NCI-H774 (cell line): ENCODE data around the gene TP53I11.

Experiments used
- DNase-seq: peaks from one replicate; lab custom pipeline; 2025; lab: John Stamatoyannopoulos, UW

Gene TP53I11

GRCh38 chr11:44912270-44912987, 38.3 kb downstream of the TP53I11 start:
- DNase-seq = no peak

DNA sequence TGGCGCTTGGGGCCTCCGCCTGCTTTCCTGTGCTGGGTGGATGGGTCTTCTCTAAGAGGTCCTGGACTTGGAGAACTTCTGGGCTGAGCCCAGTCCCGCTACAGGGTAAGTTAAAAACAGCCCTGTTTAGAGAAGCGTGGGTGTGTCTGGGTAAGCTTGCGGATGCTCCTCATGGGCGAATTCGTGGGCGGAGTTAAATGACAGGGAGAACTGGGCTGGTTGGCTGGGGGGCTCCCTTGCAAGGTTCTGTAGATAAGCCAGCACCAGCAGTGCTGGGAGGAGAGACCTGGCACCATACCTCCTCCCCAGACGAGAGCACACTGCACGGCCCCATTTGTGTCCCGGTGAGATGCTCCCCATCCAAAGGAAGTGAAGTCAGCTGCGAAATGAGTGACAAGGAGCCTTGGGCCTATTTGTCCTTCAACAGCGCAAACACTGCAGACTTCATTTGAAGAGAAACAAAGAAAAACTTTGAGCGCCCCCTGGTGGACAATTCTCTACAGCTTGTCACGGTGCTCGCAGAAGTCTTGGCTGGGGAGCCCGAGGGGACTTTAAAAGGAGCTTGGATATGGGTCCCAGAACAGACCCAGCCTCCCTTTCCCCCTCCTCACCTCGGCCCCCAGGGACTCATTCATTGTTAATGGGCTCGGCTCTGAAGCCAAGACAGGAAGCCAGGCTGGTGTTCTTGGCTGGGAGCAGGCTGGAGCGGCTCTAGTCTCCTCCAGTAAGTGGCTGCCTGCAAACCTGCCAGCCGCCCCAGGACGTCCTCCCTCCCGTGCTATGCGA, 39.5 kb downstream of the TP53I11 start:
- peak; percentile 69 for DNase-seq

- DNase-seq = no peak
Measured at GRCh38 chr11:44910591-44910990, 40.1 kb downstream of the TP53I11 start.

- no peak for DNase-seq
Measured at GRCh38 chr11:44909557-44909956, 41.1 kb downstream of the TP53I11 start.

DNA sequence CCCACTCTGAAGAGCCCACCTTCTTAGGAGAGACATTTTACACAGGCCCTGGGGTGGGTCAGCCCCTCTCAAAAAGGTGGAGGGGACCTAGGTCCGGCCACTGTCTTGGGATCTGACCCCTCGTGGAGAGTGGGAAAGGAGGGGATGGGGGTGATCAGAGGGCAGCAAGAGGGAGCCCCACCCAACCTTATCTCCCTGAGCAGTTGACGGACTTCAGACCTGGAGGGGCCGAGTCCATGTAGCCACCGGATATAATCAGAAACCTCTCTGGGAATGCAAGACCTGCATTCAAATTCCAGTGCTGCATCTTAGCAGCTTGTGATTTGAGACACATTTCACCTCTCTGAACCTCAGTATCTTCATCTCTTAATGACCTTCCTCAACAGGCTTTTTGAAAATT, 44.0 kb downstream of the TP53I11 start:
- no peak for DNase-seq

DNA sequence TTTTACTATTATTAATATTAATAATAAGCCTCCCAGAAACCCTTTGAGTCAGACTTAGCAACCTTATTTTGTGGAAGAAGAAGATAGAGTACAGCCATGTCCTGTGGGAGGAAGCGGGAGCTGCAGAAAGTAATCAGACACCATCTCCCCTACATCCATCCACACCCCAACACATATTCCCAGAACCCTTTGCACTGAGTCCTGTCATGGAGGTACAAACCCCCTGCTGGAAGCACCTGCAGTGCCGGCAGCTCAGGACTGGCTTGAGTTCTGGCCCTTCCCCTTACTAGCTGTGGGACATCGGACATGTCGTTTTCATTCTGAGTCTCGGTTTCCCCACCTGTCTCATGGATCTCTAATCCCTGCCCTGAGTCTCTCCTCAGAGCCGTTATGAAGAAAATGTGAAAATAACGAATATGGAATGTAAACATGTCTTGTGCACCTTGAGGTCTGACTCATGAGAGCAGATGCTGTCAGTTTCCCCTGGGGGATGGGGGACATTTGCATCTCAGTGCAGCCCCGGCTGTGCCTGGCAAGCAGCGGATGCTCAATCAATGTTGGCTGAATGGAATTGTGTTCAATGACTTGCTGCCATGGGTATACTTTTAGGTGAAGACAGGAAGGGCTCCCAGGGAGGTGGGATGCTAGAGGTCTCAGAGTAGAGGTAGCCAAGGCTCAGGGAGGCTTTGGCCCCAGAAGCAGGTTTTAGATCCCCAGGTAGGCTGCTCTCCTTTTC, 45.4 kb downstream of the TP53I11 start:
- no peak for DNase-seq

- no peak for DNase-seq
Measured at GRCh38 chr11:44904261-44905020, 46.2 kb downstream of the TP53I11 start.

- no peak for DNase-seq
Measured at GRCh38 chr11:44903518-44903917, 47.2 kb downstream of the TP53I11 start.

DNA sequence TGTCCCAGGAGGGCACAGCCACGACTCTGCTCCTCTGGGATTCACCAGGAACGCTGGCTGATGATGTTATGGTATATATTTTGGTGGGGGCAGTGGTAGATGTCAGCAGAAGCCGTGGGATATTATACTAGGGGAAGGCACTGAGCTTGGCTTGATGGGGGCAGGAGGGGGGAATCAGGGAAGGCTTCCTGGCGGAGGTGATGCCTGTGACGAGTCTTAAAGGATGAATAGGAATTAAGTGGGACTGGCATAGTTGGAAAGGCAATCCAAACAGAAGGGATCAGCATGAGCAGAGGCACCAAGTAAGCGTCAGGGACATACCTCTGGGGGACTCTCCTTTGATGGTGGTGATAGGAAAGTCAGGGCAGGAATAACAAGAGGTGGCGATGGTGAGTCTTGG, 47.6 kb downstream of the TP53I11 start:
- no peak for DNase-seq

DNA sequence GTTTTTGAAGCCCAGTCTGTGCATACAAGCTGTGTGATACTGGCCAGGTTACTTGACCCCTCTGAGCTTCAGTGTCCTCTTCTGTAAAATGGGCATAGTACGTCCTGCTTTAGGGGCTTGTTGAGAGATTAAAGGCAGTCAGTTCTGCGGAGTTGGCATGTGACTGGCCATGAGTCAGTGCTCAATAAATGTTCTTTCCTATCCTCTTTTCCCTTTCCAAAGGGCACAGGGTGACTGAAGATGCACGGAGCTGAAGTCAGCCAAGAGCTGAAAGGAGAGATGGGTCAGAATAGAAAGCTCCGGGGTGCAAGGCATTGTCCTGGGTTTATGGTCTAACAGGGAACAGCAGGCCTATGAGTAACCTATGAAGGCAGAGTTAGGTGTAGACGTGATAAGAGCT, 48.9 kb downstream of the TP53I11 start:
- no peak for DNase-seq

DNA sequence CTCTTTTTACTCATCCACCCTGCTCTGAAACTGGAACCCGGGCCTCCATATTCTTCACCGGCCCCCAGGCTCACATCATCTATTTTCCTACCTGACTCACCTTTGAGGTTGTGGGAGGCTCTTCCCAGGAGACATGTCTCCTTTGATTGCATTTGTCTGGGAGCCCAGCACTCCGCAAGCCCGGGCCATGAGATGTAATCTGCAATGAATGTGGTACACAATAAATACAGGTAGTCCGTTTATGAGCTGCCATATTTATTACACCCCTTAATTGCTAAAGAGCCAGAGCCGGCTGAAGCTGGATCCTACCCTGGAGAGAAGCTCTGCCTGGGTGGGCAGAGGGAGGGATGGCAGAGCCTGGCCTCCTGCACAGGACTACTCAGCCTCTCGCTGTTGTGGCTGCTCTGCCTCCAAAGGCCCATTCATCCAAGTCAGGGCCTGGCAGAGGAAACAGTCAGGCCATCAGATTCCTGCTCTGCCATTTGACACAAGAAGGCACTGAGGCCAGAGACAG, 49.5 kb downstream of the TP53I11 start:
- no peak for DNase-seq

DNA sequence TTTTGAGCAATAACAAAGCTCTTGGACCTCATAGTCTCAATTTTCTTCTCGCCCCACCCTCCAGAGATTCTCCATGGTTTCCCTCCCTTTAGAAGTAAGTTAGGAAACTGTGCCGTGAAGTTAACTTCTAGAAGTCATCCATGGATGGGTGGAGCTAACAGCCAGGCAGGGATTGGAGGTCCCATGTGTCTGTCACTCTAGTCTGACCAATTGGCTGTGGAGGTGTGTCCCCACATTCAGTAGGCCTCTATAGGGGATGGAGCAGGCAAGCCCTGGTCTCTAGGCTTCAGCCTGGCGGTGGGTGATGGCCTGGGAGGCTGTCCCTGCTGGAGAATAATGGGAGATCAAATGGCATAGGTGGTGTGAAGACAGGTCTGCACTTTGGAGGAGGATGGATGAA, 50.7 kb downstream of the TP53I11 start:
- no peak for DNase-seq

DNA sequence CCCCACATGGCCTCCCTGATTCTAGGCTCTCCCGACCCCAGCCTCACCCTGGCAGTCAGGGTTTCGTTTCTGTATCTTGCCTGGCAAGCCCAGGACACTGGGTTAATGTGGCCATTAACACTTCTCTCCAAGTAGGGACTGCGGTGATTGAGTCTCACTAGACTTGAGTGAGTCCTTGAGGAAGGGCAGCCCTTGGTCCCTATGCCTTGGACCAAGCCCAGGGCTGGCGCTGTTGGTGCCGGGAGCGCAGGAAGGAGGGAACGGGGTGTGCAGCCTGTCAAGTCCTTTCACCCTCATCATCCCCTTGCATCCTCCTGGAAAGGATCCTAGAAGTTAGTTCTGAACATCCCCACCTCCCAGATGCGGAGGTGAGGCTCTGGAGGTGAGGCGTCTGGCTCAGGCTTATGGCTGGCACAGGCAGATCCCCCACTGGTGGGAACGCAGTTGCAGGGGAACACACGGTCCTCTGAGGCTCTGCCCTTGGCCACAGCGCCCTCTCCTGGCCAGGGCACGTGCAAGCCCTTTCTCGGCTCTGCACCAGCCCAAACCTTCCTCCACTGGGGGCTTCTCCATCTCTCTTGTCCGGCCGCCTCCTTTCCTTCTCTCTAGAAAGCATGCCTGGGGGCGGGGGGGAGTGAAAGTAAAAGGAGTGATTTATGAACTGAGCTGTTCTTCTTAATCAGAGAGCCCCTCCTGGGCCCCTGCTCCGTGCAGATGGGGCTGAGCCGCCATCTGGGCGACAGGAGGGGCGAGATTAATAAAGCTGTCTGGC, 56.7 kb downstream of the TP53I11 start:
- peak; percentile 32 for DNase-seq

DNA sequence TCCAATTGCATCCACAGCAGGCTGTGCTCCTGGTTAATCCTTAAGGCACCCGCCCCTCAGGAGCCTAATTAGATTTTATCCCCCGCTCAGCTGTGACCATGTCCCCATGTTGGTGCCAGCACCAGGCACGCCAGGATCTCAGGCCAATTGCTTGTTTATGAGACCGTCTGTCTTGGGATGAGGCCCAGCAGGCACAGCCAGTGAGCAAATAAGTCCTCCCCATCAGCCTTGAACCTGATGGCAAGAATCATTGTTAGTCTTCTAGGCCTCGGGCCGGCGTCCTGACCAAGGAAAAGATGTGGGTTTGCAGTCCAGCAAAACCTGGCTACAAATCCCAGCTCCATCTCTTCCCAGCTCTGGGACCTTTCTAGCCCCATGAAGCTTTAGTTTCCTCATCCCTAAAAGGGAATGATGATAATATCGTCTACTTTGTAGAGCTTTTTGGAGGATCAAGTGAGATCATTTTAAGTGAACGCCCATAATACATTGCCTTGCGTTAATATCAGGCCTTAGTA, 57.3 kb downstream of the TP53I11 start:
- no peak for DNase-seq

DNA sequence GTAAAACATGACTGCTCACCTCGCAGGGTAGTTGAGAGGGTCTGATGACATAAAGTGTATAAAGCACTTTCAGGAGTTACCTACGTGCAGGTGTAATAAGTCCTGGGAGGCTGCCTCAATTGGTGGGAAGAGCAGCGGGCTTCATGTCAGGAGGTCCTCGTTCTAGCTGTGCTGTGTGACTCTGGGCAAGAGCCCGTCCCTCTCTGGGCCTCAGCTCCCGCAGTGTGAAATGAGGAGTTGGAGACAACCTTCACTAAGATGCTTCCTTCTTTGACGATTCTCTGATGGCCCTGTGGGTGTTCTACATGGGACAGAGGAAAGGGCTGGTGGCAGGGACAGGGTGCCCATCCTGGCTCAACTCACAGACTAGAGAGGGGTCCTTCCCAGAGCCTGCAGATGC, 57.8 kb downstream of the TP53I11 start:
- DNase-seq = no peak

GRCh38 chr11:44889266-44889665, 61.4 kb downstream of the TP53I11 start:
- DNase-seq = no peak

- no peak for DNase-seq
Measured at GRCh38 chr11:44887636-44888035, 63.0 kb downstream of the TP53I11 start.

DNA sequence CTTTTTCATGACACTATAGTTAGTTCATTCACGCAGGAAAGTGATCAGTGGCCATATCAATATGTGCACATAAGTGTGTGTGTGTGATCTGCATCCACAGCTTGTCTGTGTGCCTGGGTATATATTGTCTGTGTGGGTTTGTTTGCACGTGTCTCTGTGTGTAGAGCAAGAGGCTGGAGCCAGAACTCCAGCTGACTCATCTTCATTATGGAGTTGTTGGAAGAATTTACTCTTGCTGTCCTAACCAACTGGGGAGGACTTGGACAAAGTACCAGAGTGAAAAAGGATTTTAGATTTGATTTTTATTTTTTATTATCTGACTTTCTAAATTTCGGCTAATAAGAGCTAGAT, 63.9 kb downstream of the TP53I11 start:
- DNase-seq = no peak

DNA sequence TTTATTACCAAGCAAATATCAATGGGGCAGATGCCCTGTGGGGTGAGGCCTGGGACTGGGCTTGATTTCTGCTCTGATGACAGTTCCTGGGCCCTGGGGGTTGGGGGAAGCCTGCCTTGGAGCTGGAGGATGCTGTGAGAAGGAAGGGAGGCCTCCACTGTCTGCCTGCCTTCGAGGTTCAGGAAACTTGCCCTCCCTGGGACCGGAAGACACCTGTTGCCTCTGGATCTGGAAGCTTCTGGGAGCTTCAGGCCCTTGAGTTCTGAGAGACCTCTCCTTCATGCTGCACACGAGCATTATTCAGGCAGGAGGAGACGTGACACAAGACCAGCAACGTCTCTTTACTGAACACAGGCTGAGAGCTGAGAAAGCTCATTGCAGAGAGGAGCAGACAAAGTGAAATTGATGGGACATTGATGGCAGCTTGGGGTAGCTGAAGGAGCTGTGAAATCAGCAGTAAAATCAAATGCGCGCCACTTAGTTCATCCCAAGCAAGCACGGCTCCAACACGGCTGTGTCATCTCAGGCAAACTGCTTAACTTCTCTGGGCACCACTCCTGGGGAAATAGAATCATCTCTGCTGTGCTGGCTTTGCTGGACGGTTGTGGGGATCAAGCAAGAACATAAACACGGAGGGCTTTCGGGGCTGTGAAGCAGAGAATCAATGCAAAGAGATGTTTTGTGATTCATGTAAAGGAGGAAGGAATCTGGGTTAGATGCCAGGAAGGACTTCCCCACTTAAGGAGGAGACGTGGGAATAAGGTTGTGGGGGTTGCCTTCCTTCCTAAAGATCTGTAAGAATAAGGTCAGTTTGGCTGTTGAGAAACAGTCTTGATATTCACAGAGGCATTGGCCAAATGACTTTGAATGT, 64.5 kb downstream of the TP53I11 start:
- no peak for DNase-seq
